DND-41 (cell line): ENCODE data around the gene SLC2A4RG.

Experiments used
- EZH2 ChIP-seq: IDR thresholded peaks from 3 replicates; pipeline ENCODE4 v1.6.1; 2012; ENCODE audit warnings: borderline replicate concordance, low read depth, mild to moderate bottlenecking, moderate library complexity, low read length, inconsistent platforms; ENCODE audit not compliant: severe bottlenecking
- TF ChIP-seq, protein P1 (sequence below): IDR thresholded peaks from 2 replicates; pipeline ENCODE4 v1.5.1; 2012; ENCODE audit warnings: borderline replicate concordance, low read length, moderate library complexity, mild to moderate bottlenecking; ENCODE audit not compliant: poor library complexity, severe bottlenecking; ENCODE audit errors: extremely low read depth

DNA sequence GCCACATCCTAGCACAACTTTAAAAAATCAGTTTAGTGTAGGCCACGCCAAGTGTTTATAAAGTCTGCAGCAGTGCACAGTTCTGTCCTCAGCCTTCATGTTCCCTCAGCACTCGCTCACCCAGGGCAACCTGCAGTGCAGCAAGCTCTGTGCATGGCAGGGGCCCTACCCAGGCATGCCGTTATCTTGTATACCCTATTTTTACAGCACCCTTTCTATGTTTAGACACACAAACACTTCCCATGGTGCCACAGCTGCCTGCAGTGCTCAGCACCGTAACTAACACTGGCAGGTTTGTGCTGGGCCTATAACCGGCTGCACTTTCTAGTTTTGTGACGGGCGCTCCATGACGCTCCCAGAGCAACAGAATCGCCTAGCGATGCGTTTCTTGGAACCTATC lies 47.7 kb downstream of the SLC2A4RG start:
- TF ChIP-seq, protein P1, sequence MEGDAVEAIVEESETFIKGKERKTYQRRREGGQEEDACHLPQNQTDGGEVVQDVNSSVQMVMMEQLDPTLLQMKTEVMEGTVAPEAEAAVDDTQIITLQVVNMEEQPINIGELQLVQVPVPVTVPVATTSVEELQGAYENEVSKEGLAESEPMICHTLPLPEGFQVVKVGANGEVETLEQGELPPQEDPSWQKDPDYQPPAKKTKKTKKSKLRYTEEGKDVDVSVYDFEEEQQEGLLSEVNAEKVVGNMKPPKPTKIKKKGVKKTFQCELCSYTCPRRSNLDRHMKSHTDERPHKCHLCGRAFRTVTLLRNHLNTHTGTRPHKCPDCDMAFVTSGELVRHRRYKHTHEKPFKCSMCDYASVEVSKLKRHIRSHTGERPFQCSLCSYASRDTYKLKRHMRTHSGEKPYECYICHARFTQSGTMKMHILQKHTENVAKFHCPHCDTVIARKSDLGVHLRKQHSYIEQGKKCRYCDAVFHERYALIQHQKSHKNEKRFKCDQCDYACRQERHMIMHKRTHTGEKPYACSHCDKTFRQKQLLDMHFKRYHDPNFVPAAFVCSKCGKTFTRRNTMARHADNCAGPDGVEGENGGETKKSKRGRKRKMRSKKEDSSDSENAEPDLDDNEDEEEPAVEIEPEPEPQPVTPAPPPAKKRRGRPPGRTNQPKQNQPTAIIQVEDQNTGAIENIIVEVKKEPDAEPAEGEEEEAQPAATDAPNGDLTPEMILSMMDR, result no peak
- TF ChIP-seq EZH2, result no peak
